HG02884 (cell line): ENCODE measurements around the gene PARD6B.
"Not testable (repeated sequence)": the region's sequence is repeated elsewhere in the genome, so short reads cannot be mapped to it uniquely, and the experiment has no call there.

Experiments
- ATAC-seq: cut with Tn5 transposase; IDR thresholded peaks from one replicate; pipeline ENCODE4 v1.9.1; 2021; ENCODE audit warnings: mild to moderate bottlenecking, moderate library complexity; ENCODE audit not compliant: unreplicated experiment

Gene PARD6B

DNA sequence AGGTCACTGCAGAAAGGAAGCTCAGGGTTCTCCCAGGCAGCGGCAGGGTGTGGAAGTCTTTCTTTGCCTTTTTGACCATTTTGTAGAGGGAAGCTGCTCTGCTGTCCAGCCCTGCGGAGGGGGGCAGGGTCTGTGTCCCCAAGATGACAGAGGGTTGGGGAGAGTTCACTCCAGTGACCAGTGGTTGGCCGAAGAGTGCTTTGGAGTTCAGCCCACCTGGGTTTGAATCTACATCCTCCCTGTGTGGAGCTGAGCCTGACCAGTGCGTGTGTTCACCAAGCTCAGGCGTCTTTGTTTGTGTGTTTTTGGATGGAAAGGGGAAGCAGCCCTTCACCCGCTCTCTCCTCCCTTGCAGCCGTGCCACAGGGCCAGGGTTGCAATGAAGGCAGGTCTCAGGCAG, 37.6 kb downstream of the PARD6B start:
- not testable (repeated sequence) for ATAC-seq

DNA sequence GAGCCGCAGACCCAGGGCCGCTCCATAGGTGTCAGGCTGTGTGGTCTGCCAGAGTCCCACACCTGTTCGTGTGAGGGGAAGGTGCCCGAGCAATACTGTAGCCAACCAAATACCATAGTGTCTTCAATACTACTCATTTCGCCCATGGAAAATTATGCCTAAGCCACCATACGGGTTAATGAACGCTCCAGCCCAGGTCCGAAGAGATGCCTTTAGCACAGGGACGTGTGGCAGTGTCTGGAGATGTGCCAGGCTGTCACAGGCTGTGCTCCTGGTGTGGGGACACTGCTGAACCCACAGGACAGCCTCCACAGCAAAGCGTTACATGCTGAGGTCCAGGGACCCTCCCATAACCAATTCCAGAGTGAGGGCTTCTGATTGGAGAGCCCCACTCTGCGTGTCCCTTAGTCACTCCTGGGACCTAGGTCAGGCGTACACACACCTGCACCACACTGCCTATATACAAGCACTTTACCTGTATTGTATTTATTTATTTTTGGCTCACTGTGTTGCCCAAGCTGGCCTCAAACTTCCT, 38.2 kb downstream of the PARD6B start:
- ATAC-seq, result not testable (repeated sequence)

DNA sequence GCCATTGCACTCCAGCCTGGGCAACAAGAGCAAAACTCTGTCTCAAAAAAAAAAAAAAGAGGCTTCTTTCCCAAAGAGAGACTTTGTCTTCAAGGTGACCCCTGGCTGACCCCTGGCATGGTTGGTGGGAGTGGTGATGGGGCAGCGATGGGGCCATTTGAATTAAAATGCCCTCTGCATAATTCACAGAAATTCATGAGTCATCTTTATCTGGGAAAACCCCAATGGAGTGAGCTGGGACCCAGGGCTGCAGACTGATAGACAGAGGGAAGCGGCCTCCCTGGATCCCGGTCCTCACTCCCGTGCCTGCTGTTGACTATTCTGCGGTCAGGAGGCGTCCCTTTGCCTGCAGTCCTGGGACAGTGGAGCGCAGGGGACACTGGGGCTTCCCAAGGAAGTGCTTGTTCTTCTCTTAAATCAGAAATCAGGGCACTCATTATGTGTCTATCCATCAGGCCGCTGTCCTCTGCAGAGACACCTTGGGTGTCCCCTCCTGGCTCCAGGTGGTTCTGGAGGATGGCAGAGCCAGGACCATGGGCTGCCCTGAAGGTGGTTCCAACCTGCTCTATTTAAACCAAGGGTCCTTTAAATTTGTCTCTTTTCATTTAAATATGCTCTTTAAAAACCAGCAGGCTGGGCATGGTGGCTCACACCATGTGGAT, 40.2 kb downstream of the PARD6B start:
- not testable (repeated sequence) for ATAC-seq

DNA sequence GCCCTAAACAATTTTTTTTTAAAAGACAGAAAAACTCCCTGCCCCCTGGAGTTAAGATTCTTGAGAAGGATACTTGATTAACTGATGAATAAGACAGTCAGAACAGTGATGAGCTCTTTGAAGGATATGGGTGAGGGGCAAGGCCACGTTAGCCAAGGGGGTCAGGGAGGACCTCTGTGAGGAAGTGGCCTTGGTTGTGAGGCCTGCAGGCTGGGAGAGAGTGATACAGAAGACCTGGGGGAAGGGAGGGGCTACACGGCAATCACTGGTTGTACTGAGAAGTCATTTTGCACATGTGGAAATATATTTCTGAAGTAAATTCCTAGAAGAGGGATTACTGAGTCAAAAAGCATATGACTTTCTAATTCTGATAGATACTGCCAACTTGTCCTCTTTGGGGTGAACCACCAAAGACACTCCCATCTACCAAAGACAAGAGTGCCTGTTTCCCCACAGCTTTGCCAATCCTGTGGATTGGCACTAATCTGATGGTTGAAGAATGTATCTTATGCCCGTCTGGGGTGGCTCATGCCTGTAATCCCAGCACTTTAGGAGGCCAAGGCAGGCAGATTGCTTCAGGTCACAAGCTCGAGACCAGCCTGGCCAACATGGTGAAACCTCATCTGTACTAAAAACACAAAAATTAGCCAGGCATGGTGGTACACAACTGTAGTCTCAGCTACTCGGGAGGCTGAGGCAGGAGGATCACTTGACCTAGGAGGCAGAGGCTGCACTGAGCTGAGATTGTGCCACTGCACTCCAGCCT, 41.2 kb downstream of the PARD6B start:
- no peak for ATAC-seq

GRCh38 chr20:50774515-50774914, 43.1 kb downstream of the PARD6B start:
- ATAC-seq, result no peak

DNA sequence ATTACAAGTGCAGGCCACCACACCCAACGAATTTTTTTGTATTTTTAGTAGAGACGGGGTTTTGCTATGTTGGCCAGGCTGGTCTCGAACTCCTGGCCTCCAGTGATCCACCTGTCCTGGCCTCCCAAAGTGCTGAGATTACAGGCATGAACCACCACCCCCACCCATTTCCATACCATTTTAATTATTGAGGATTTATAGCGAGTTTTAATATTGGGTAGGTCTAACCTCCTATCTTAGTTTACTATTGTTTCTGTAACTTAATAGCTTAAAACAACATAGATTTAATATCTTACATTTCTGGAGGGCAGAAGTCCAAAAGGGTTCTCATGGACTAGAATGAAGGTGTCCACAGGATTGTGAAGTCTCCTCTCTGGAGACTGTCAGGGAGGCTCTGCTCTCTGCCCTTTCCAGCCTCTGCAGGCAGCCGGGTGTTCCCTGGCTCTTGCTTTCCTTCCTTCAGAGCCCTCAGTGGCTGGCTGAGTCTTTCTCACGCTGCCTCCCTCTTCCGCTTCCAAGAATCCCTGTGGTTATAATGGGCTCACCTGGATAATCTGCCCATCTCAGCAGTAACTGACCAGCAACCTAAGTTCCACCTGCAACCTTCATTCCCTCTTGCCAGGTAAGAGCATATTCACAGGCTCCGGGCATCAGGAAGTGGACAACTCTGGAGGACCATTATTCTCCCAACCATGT, 44.9 kb downstream of the PARD6B start:
- ATAC-seq, result no peak

DNA sequence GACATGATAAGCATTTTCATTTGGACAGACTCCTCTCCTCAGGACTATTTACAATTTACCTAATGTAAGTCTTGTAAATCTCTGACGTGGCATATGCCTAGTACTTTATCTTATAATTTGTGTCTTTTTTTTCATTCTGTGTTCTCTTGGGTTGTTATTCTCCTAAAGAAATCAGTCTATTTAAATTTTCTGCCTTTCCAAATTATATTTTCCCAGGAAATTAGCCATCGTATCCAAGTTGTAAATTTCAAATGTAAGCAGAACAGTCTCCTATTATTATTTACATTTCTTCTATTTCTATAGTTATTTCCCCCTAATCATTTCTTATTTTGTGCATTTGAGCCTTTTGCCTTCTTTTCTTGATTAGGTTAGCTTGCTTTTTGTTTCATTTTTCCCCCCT, 46.0 kb downstream of the PARD6B start:
- no peak for ATAC-seq

DNA sequence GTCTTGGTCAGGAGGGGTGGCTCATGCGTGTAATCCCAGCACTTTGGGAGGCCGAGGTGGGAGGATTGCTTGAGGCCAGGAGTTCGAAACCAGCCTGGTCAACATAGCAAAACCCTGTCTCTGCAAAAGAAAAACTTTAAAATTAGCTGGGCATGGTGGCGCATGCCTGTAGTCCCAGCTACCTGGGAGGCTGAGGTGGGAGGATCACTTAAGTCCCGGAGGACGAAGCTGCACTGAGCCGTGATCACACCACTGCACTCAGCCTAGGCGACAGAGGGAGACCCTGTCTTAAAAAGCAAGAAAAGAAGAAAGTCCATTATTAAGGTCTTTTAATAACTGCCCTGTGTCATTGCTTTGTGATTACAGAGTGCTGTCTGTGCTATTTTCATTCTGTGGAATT, 47.6 kb downstream of the PARD6B start:
- ATAC-seq, result not testable (repeated sequence)

DNA sequence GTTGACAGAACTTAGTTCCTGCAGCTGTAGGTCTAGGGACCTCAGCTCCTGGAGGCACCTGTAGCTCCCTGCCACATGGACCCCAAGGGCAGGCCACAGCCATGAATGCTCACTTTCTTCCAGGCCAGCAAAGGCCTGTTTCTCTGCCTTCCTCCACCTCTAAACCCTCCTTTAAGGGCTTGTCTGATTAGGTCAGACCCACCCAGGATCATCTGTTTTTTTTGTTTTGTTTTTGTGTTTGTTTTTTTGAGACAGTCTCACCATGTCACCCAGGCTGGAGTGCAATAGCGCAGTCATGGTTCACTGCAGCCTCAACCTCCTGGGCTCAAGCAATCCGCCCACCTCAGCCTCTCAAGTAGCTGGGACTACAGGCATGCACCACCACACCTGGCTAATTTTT, 52.0 kb downstream of the PARD6B start:
- no peak for ATAC-seq

DNA sequence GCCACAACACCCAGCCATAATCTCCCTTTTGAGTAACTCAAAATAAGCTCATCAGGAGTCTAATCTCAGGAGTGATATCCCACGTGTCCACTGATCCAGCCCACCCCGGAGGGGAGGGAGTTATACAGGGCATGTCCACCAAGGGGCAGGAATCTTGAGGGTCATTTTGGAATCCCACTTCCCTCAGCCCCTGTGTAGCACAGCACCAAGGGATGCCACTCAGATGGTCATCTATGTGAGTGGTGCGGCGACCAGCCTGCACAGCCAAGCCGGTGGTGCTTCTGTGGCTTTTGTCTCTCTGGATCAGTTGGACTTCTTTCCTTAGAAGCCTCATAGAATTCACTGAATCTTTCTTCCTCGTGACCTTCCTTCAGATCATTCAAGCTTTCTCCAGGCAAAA, 52.5 kb downstream of the PARD6B start:
- ATAC-seq, result no peak

- ATAC-seq, result no peak
These were observed 53.1 kb downstream of the PARD6B start for GRCh38 chr20:50784464-50784863.

GRCh38 chr20:50786703-50787102, 55.3 kb downstream of the PARD6B start:
- no peak for ATAC-seq

- ATAC-seq, result no peak
These were observed 55.8 kb downstream of the PARD6B start for GRCh38 chr20:50787181-50787580.

DNA sequence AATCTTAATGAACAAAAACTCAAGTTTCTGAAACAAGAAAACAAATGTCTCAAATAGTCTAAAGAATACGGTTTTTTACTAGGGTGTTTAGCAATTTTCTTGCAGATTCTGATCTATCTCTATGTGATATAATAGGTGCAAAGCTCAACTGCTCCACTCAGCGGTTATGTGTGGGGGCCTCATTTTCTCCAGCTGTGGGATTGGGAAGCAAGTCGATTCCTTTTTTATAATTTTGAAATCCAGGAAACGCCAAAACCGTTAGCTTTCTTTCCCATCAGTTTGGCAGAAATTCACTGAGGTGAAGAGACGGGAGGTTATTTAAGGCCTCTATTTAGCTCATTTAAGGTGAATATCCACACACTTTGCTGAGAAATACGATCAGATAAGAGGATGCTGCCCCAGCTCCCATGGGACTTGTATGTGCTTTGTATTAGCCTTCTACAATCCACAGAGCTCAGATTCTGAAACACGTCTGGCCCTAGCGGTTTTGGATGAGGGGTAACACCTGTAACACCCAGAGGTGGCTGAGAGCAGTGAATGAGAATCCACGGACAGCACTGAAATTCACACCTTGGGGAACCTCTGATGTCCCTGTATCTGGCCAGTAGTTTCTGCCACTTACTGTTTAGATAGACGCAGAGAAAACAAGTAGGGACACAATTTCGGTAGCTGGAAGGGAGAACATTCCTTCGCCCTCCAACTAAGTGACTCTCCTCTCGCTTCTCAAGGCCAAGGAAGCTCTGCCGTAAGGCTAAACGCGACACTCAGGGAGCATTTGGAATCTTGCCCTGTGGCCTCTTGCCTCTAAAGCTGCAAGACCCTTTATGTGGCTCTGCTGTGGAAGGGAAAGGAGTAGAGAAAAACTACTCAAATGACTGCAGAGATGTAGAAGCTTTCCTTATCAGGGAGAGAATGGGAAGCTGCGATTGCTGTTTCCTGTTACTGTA, 56.9 kb downstream of the PARD6B start:
- no peak for ATAC-seq

GRCh38 chr20:50789968-50790650, 58.7 kb downstream of the PARD6B start:
- no peak for ATAC-seq

DNA sequence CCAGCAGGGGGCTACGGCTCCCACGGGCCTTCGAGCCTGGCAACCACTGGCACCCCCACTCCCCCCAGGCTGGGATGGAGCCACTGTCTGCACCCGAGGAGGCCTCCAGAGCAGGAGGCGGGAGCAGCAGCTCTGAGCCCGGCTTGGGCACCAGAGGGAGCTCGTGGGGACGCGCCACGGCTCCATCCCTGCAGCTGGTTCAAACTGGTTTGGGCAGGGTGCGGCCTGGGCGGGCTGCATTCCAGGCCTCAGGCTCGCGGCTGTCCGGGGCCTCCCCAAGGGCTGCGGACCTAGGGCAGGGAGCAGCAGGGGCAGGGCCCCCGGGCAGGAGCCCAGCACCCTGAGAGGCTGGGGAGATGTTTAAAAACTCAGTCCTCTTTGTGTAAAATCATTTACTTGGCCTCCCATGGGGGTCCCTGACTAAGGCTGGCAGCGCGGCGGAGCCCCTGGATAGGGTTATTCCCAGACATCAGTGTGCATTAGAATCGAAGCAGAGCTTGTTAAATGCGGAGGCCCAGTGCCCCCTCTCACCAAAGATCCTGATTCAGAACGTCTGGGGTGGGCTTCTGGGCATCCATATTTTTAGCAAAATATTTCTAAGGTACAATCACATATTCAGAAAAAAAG, 59.4 kb downstream of the PARD6B start:
- peak; percentile 53 for ATAC-seq

GRCh38 chr20:50792708-50793574, 61.6 kb downstream of the PARD6B start:
- ATAC-seq, result no peak

DNA sequence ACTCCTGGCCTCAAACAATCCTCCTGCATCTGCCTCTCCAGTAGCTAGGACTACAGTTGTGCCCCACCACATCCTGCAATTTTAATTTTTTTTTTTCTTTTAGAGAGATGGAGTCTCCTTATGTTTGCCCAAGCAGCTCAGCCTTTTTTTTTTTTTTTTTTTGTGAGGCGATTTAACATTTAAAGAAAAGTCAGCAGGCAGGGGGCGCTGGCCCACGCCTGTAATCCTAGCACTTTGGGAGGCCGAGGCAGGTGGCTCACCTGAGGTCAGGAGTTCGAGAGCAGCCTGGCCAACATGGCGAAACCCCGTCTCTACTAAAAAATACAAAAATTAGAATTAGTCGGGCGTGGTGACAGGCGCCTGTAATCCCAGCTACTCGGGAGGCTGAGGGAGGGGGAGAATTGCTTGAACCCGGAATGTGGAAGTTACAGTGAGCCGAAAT, 62.2 kb downstream of the PARD6B start:
- not testable (repeated sequence) for ATAC-seq
